Lower leg skin (tissue), 3 donors: ENCODE measurements around the gene ATP6V1G3.

Source experiments
- POLR2A ChIP-seq, 2 donors: fragments of 450-650 bp; IDR thresholded peaks; one replicate each; pipeline ENCODE4 v1.6.1; 2016 to 2017; ENCODE audit warnings: antibody characterized with exemption in 2 of 2, mild to moderate bottlenecking in 1 of 2, moderate library complexity in 1 of 2
- TF ChIP-seq, protein P1 (sequence below), 3 donors: fragments of 450-650 bp; IDR thresholded peaks; one replicate each; pipeline ENCODE4 v1.5.1; 2016; ENCODE audit warnings: antibody characterized with exemption in 3 of 3, mild to moderate bottlenecking in 3 of 3, moderate library complexity in 2 of 3

- no peak for TF ChIP-seq POLR2A (IDR thresholded peaks at IDR 0.05)
- TF ChIP-seq, protein P1, sequence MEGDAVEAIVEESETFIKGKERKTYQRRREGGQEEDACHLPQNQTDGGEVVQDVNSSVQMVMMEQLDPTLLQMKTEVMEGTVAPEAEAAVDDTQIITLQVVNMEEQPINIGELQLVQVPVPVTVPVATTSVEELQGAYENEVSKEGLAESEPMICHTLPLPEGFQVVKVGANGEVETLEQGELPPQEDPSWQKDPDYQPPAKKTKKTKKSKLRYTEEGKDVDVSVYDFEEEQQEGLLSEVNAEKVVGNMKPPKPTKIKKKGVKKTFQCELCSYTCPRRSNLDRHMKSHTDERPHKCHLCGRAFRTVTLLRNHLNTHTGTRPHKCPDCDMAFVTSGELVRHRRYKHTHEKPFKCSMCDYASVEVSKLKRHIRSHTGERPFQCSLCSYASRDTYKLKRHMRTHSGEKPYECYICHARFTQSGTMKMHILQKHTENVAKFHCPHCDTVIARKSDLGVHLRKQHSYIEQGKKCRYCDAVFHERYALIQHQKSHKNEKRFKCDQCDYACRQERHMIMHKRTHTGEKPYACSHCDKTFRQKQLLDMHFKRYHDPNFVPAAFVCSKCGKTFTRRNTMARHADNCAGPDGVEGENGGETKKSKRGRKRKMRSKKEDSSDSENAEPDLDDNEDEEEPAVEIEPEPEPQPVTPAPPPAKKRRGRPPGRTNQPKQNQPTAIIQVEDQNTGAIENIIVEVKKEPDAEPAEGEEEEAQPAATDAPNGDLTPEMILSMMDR (IDR thresholded peaks at IDR 0.05) = no peak
Observed at GRCh38 chr1:198564716-198565115, 24.2 kb upstream of the ATP6V1G3 start.
